ENCODE measurements around the gene STOML1. TPM values are rescaled to one million over a fixed set of nuclear protein-coding genes. Genes with fewer than 3 reads are reported as not detected.

STOML1 gene
- total and polyA plus RNA-seq, 9 of the 15 experiments (the other 6 are each of a cell fraction or from before 2014, with no cell fraction given): 0.25 to 9.7 (median 4.6) TPM

- TF ChIP-seq NKRF (IDR thresholded peaks at IDR 0.05; ENCODE audit: borderline replicate concordance) (peak; percentile 93), SAFB (IDR thresholded peaks at IDR 0.05; ENCODE audit: borderline replicate concordance, low read depth, low read length) (no peak), ZNF212 (CRISPR knock-in tag; IDR thresholded peaks at IDR 0.05) (no peak), ZNF318 (IDR thresholded peaks at IDR 0.05; ENCODE audit: borderline replicate concordance in 1 of 2, low read depth in 1 of 2) (no peak), ZNF589 (CRISPR knock-in tag; IDR thresholded peaks at IDR 0.05; ENCODE audit: low read depth) (no peak), HOXB6 (CRISPR knock-in tag; IDR thresholded peaks at IDR 0.05; ENCODE audit: borderline replicate concordance) (no peak), ARID3B (CRISPR knock-in tag; IDR thresholded peaks at IDR 0.05; ENCODE audit: borderline replicate concordance) (no peak), PBX2 (CRISPR knock-in tag; IDR thresholded peaks at IDR 0.05; ENCODE audit: low read depth) (no peak), PBX2 (tag; conservative IDR thresholded peaks at IDR 0.05; ENCODE audit: low read depth) (no peak), L3MBTL2 (IDR thresholded peaks at IDR 0.05) (peak; percentile 21; the same call in 1 of the 2 replicates)
These were observed at the start of gene STOML1 (continued) for GRCh38 chr15:73991726-73992593.
